ENCODE measurements around the gene RASAL1.

The RASAL1 gene

GRCh38 chr12:113115455-113116126 is 20.0 kb downstream of the RASAL1 start:
- DNase-seq (ENCODE audit: low read depth): no peak

- peak; percentile 25 for DNase-seq (ENCODE audit: low read depth)
These were observed 20.9 kb downstream of the RASAL1 start for GRCh38 chr12:113114447-113115178.

GRCh38 chr12:113113397-113113796 is 22.2 kb downstream of the RASAL1 start:
- DNase-seq (ENCODE audit: low read depth): no peak

GRCh38 chr12:113112043-113112899 is 23.3 kb downstream of the RASAL1 start:
- DNase-seq (ENCODE audit: low read depth): peak; percentile 29

GRCh38 chr12:113111247-113111646 is 24.3 kb downstream of the RASAL1 start:
- DNase-seq (ENCODE audit: low read depth): no peak

GRCh38 chr12:113109872-113110599 is 25.5 kb downstream of the RASAL1 start:
- DNase-seq (ENCODE audit: low read depth): no peak

DNA sequence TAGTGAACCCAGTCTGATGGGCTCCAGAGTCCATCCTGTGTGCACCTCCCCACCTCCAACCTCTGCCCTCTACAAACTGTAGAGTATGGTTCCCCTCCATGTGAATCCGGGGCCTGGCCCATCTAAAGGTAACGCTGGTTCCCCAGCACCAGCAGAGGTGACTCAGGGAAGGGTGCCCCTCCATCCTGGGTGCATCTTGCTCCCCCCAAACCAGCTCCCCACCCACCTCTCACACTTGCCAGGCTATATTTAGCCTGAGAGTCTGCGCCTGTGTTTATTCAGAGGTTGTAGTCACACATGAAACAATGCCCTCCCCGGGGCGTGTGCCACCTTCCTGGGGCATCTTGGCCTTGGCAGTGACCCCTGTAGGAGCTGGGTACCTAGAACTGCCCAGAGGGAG is 26.2 kb downstream of the RASAL1 start:
- DNase-seq (ENCODE audit: low read depth): no peak

DNA sequence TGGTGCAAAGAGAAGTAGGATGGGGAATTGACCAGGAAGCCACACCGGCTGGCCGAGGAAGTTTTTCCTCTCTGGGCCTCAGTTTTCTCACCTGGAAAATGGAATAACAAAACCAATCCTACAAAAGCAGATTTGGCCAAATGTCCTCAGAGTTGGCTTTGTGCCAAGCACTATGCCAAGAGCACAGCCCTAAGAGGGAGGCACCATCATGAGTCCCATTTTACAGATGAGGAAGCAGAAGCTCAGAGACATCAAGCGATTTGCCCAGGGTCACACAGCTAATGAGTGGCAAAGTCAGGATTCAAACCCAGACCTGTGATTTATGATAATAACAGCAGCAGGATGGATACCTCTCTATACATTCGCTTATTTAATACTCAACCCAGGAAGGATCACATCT is 27.3 kb downstream of the RASAL1 start:
- no peak for DNase-seq (ENCODE audit: low read depth)

GRCh38 chr12:113106361-113106760 is 29.2 kb downstream of the RASAL1 start:
- no peak for DNase-seq (ENCODE audit: low read depth)

DNA sequence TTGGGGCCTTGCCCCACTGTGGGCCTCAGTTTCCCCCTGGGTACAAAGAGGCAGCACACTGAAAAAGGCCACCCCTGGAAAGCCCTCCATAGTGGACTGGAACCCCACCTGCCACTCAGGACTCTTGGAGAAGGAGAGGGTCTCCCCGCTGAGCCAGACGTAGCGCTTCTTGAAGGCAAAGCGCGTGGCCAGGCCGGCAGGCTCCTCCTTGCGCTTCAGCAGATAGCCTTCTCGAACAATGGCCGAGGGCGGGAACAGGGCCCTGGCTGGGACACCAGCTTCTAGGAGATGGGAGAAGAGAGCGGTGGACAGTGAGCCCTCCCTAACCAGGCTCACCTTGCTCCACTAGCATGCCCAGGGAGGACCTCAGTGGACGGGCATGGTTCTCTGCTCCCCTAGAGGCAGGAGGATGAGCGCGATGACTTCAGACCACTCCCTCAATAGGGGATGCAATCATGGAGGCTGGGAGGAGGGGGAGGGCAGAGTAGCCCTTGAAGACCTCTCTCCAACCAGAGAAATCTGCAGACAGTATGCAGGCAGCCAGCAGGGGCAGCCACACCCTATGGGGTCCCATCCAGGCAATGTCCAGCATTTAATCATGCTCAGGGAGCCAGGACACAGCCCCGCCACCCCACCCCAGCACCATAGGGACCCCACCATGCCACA is 29.8 kb downstream of the RASAL1 start:
- no peak for DNase-seq (ENCODE audit: low read depth)

GRCh38 chr12:113104953-113105510 is 30.5 kb downstream of the RASAL1 start:
- no peak for DNase-seq (ENCODE audit: low read depth)

DNA sequence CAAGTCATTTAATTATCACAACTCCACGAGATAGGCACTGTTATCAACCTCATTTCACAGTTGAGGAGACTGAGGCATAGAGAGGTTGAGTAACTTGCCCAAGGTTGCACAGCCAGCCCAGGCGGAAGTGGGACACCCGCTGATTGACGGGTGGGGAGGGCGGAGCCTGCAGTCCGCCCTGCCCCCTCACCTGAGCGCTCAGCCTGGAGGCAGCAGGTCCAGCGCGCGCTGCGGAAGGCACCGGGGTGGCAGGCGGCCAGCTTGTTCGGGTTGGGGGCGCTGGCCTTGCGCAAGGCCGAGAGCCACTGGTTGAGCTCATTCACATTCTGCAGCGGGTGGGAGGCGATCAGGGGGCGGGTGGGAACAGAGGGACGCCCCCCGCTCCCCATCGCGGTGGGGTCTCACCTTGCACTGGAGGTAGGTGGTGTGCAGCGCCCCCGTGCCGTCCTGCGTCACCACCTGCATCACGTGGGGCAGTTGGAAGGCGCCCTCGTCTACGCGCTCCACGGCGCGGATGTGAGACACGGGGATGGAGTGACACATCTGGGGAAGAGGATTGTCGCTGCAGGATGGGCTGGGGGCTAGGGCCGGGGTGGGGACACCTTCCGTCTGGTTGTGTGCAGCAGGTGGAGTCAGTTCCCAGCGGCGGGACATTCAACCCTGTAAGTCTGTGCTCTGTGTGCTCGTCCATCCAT is 31.7 kb downstream of the RASAL1 start:
- no peak for DNase-seq (ENCODE audit: low read depth)

DNA sequence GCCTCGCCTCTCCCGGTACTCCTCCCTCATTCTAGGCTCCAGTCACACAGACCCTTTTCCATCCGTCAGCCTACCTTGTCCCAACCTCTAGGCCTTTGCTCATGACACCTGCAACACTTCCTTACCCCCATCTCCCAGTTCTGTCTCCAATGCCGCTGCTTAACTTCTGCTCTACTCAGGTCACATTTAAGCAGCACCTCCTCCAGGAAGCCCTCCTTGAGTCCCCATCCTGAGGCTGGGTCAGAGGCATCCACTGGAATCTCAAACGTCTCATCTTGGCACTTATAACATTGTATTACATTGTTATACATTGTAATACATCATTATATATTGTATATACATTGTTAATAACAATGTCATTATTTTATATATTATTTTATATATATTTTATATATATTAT is 32.8 kb downstream of the RASAL1 start:
- no peak for DNase-seq (ENCODE audit: low read depth)

DNA sequence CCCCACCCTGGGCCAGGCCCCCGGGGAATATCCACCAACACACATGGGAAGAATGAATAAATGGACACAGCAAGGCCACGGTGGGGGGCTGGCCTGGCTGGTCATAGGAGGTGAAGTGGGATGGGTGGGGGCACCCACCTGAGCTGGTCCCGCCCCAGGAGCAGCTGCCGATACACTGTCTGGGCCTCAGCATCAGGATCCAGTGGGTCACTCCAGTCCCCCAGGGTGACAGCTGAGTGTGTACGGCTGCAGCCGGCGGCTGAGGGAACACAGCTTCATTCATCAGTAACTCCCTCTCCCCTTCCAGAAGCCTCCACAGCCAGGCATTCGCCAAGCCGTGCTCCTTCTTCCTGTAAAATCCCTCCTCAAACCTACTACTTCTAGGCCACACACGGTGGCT is 33.8 kb downstream of the RASAL1 start:
- DNase-seq (ENCODE audit: low read depth): no peak

- DNase-seq (ENCODE audit: low read depth): no peak
These were observed 35.8 kb downstream of the RASAL1 start for GRCh38 chr12:113099764-113100163.

GRCh38 chr12:113099364-113099763 is 36.2 kb downstream of the RASAL1 start:
- no peak for DNase-seq (ENCODE audit: low read depth)

DNA sequence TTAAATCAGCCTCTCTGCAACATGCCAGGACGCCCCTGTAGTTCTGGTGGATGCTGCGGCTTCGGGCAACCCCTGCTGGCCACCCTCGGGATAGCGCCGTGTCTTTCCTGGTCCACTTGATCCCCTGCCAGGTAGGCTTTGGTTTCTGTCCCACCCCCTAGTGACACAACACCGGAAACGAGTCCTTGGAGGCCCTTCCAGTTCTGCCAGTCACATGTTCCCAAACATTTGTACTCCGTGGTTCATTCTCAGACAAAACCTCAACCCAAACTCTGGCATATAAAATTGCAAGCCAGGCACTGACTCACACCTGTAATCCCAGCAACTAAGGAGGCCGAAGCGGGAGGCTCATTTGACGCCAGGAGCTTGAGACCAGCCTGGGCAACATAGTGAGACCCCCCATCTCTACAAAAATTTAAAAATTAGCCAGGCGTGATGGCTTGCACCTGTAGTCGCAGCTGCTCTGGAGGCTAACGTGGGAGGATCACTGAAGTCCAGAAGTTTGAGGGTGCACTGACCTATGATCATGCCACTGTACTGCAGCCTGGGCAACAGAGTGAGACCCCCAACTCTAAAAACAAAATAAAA is 37.0 kb downstream of the RASAL1 start:
- DNase-seq (ENCODE audit: low read depth): peak; percentile 88

GRCh38 chr12:113097716-113098440 is 37.7 kb downstream of the RASAL1 start:
- peak; percentile 13 for DNase-seq (ENCODE audit: low read depth)

- DNase-seq (ENCODE audit: low read depth): no peak
These were observed 38.7 kb downstream of the RASAL1 start for GRCh38 chr12:113096675-113097461.
